Fibroblast of peridontal ligament (primary cell): ENCODE data around the gene CYB561D2.
"Not testable (repeated sequence)": the region's sequence is repeated elsewhere in the genome, so short reads cannot be mapped to it uniquely, and the experiment has no call there.

Experiments used
- DNase-seq: peaks from one replicate; pipeline ENCODE4 v3.0.0-alpha.2; 2010; ENCODE audit errors: extremely low read depth

Gene CYB561D2, protein sequence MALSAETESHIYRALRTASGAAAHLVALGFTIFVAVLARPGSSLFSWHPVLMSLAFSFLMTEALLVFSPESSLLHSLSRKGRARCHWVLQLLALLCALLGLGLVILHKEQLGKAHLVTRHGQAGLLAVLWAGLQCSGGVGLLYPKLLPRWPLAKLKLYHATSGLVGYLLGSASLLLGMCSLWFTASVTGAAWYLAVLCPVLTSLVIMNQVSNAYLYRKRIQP

GRCh38 chr3:50350527-50351322, at the start of gene CYB561D2, which contains the start of gene NPRL2:
TSS of gene CYB561D2 (plus strand) at chr3:50350862. CDS start at chr3:50351434, 572 bp downstream.
TSS of gene NPRL2 (minus strand) at chr3:50350775. CDS start at chr3:50350652, 123 bp downstream.
- DNase-seq: peak; percentile 84

GRCh38 chr3:50302095-50303012, 48.3 kb upstream of the CYB561D2 start:
- DNase-seq: no peak

GRCh38 chr3:50303013-50303815, 47.4 kb upstream of the CYB561D2 start, which contains the start of gene HYAL1:
TSS of gene HYAL1 (minus strand) at chr3:50303574. CDS start at chr3:50302956, 618 bp downstream.
- no peak for DNase-seq

DNA sequence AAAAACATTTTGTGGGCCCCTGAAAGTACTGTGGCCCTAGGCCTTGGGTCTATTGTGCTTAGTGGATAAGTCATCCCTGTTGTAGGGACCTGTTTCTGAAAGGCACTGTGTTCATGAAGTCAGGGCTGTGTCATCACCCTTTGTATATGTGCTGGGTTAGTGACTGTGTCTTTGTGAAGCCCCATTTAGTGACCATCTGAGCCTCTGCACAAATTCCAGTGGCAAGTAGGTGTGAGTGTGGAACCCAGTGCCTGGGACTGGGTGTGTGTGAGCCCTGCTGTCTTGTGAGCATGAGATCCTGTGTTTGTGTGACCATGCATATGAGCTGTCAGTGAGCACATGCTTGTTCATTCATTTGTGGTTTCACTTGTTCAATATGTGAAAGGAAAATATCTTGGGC, 46.1 kb upstream of the CYB561D2 start:
- no peak for DNase-seq

GRCh38 chr3:50312041-50312440, 38.6 kb upstream of the CYB561D2 start:
- not testable (repeated sequence) for DNase-seq

GRCh38 chr3:50314342-50314741, 36.3 kb upstream of the CYB561D2 start:
- no peak for DNase-seq

GRCh38 chr3:50314816-50315215, 35.8 kb upstream of the CYB561D2 start:
- DNase-seq: no peak

DNA sequence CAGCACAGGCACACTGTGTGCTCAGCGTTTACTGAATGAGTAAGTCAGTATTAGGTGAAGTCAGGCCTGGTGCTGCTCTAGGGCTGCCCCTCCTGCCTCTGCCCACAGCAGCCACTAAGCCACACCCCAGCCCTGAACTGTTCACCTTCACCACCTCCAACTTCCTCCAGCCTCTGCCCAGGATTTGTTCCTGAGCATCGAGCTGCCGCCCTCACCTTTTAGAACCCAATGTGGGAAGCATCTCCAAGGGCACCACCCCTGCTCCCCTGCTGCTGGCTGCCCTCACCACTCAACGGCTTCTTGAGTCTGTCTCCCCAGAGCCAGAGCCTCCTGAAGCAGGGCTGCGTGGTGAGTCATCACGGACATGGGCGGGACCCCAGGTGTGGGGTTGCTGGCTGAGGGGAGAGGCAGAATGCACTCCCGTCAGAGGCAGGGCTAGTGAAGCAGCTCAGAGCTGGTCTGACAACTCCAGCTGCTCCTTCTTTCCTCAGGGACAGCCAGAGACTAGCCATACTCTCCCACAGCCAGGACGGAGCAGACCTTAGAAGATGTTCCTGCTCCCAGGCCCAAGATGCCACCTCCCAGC, 33.9 kb upstream of the CYB561D2 start:
- no peak for DNase-seq

DNA sequence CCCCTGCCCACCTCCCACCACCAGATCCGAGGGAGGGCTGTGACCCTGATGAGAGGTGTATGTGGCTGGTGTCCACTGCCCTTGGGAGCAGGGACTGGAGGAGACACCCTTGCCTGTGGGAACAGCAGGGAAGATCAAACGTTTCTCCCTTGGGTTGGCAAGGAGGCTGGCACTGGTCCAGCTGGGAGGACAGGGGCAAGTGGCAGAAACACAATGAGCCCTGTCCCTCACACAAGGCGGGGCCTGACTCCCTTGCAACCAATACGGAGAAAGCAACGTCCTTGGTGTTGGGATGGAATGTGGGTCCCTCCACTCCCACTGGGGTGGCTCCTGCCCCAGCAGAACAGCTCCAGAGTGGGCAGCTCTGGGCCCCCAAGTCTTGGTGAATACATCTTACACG, 33.4 kb upstream of the CYB561D2 start:
- DNase-seq: no peak

DNA sequence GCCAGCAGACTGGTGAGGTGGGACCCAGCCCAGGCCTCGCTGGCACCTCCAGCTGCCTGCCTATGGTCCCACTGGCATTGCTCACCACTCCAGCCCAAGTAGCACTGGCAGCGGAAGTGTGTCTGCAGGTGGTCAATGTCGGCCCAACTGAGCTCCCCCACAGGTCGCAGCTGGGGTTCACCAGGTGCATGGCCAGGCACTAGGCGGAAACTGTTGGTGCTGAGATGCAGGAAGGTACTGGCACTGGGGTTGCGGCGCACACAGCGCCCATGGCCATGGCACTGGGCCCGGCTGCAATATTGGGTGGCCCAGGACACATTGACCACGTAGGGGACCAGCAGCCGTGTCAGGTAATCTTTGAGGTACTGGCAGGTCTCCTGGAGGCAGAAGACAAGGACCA, 32.5 kb upstream of the CYB561D2 start:
- no peak for DNase-seq

DNA sequence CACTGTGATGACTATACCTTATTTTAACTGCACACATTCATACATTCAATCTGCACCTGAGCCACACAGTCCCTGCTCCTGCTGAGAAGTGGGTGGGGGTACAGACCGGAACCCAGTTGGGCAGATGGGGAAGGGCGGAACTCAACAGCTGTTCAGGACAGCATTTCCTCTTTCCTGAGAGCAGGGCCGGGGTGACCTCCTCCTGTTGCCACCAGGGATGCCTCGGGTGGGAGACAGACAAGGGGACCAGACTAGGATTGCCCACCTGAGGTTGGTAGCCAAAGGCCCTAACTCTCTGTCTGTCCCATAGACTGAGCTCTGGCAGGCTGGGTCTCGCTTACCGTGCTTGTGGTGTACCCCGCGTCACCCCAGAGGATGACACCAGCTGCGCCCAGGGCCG, 32.0 kb upstream of the CYB561D2 start:
- DNase-seq: no peak

GRCh38 chr3:50319181-50319893, 31.3 kb upstream of the CYB561D2 start:
- no peak for DNase-seq

DNA sequence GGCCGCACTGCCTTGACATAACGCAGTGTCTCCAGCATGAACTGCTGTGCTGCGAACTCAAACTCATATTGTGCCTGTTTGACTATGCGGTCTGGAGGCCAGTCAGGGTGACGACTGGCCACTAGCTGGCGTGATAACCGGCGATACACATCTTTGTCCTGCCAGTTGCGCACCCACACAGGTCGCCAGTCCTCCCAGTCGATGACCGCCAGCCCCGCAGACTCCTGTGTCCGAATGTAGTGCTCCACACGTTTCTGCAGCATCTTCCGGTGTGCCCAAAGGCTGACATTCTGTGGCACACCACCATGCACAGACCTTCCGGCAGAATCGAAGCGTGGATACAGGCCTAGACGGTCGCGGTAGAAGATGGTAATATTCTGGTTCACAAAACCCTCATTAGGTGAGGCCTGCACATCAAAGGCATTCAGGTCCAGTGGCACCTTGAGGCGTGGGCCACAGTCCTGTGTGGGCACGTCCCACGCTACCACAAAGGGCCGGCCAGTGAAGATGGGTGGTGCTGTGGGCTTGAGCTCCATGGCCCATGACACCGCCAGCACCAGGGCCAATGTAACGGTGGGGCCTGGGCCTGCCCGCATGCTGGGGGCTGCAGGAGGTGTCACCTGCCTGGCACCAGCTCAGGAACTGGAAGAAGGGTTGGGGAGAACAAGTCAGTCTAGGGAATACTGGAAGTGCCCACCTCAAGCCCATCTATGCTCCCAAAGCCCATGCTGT, 30.6 kb upstream of the CYB561D2 start:
- no peak for DNase-seq

DNA sequence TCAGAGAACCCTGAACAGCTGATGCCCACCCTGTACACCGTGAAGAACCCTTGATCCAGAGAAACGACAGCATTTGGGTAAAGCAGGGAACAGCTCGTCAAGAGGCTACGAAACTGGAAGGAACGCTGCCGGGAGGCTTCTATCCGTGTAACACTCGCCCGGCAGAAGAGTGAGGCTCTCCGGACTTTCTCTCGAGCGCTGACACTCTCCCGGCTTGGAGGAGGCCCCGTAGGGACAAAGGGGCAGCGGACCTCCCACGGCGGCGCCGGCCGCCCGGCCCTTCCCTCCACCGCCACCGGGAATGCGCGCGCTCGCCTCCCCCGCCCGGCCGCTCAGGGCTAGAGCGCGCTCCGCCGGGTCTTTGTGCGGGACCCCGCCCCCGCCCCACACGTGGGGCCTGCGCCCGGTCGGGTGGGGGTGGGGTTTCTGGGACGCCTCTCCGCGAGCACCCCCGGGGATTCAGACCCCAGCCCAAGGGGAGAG, 29.8 kb upstream of the CYB561D2 start:
- peak; percentile 40 for DNase-seq

- peak; percentile 78 for DNase-seq
Observed at GRCh38 chr3:50321336-50322114, 29.1 kb upstream of the CYB561D2 start.

DNA sequence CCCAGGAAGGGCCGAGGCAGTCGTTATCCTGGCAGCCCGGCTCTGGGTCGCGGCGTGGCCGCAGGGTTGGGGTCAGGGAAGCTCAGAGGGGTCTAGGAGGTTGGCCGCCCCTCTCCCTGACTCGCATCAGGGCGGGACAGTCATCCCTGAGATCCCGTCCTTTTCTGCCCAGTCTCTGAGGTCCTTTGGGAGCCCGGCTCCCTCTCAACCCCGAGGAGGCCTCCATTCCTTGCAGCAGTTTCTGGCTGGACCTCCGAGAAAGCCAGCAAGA, 28.6 kb upstream of the CYB561D2 start:
- no peak for DNase-seq

DNA sequence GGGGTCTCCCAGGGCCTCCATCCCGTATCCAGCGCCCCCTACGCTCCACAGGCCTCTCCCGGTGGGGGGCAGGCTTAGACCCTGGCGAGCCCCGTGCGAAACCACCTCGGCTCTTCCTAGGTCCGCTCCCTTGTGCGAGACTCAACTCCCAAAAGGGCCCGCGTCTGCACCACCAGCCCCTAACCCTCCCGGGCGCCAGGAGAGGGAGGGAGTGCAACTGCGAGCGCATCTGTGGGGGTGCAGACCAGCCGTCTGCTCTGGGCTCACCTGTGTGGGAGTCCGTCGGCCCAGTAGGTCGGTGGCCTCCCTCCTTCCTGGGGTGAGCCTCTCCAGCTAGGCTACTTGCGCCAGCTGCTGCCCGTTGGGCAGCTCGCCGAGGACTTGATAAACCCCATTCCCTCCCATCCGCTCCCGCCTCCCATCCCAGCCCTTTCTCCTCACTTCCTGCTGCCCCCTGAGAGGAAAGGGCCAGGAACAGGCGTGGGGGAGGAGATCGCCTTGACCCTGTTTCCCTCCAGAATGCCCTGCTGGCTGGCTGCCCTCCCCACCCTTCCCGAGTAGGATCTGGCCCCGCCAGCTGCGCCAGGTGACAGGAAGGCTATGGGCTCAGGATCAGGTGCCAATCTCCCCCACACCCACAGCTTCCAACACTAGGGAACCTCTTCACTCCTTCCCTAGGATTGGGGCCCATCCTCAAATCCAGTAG, 28.1 kb upstream of the CYB561D2 start, which contains the start of gene HYAL2:
HYAL2 (minus strand) TSS at position 360 of the 706 bp plus-strand sequence. CDS start 2,256 bp downstream, outside the sequence.
- DNase-seq: no peak

- no peak for DNase-seq
Observed at GRCh38 chr3:50323092-50323600, 27.5 kb upstream of the CYB561D2 start.
